Amygdala (tissue), 56 donors: ENCODE data around the gene PROB1.
"Not testable (repeated sequence)": the region's sequence is repeated elsewhere in the genome, so short reads cannot be mapped to it uniquely, and the experiment has no call there.

Experiments used
- DNase-seq, 56 donors: peaks; one replicate each; lab custom pipeline; 2025; lab: John Stamatoyannopoulos, UW

Gene PROB1

DNA sequence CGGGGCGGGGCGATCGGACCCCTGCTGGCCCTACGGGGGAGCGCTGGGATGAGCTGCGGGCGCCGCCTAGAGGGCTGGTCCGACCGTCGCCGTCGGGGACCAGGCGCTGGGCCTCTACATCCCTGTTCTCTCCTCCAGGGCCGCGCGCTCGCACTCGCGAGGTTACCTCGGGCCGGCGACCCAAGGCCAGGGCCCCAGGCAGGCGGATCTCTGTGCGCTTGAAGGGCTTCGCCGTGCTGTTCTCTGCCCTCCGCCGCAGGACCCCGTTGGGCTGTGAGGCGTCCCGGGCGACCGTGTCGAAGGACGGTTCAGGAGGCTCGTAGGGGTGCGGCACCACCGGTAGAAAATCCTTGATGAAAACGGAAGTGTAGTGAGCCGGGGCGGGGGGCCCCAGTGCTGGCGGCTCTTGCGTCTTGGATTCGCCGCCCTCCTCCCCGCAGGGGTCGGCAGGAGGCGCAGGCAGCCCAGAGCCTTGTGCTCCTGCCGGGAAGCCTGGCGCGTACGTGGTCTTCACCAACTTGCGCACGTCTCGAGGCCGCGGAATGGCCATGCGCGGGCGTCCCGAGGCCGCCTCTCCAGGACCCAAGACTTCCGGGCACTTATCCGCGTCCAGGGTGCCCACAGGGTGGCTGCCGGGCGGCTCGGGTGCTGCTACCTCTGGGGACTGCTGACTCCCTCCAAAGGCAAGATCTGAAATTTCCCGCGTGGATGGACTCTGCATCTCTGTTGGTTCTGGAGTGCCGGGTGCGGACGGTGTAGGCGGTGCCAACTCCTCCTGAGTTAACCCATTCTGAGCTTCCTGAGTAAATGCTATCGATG is 2.0 kb downstream of the PROB1 start:
- DNase-seq = peak in 2 of 56 donors; percentile 14 to 17

DNA sequence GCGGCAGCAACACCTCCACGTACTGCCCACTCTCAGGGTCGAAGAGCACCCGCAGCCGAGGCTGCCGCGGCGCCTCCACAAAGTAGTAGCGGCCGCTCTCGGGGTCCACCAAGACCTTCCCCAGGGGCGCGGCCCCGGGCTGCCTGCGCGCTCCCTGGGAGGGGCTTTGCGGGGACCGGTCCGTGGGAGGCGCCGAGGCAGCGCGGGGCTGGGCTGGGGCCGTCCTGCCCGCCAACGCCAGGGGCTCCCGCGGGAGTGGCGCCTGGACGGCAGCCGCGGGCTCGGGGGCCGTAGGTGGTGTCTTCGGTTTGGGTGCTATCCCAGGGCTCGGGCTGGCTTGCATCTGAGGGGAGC is 2.6 kb downstream of the PROB1 start:
- DNase-seq = no peak

DNA sequence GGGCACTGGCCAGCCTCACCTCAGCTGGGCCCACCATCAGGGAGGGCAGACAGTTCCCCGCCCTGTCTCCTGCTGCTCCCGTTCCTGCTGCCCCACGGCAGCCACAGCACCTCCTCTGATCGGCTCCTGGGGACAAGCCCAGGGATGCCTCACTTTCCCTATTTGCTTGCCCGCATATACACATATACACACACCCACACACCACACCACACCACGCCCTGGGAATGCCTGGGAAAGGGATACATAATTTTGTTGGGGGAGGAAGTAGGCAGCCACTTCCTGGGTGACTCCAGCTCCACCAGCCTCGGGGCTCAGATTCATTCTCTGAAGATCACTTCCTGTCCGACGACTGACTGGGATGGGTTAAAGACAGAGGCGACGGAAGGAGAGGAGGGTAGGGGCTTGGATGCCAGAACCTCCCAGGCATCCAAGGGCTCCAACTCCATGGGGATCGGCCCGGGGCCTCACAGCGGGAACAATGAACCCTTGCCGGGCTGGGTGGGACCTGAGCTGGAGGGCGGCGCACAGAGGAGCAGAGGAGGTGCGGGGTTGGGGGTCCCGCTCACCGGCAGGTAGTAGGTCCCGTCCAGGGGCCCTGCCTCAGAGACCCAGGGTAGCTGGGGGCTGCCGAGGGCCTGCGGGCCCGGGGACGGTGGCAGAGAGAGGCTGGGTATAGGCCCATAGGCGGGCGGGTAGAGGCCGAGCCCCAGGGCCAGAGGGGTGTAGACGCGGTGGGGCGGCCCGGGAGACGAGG is 3.2 kb downstream of the PROB1 start:
- no peak for DNase-seq

DNA sequence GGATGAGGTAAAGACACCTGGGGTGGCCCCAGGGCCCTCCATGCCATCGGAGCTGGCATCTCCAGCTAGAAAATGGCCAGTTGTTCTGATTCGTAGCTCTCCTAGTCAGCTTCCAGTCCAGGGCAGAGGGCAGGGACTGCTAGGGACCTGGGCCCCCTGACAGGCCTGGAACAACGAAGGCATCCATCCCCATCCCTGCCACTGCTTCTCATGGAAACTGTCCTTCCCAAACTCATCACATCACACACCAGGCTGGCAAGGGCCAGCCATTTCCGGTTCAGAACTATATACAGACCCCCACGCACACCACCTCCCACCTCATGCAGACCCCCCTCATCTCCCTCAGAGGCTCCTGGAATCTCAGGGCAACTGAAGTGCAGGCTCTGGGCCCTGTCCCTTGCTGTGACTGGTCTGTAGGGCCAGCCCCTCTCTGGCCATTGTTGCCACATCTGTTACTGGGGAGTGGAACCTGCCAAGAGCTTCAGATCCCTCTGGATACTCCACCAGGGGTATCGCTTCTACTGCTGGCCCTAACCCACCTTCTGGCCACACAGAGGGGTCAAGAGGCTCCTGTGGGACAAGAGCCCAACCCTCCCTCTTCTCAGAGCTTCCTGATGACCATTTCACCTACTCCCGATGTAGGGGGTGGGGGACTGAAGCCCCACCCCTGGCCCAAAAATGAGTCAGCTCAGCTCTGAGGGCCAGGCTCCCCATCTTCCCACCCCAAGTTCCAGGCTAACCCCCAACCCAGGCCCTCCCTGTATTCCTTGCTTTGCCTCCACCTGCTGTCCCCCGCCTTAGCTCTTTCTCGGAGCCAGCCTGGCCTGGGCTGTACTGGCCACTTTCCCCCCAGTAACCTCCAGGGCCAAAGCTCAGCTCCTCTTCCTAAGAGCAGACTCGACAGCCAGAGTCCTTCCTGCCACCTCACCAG is 4.0 kb downstream of the PROB1 start:
- no peak for DNase-seq

DNA sequence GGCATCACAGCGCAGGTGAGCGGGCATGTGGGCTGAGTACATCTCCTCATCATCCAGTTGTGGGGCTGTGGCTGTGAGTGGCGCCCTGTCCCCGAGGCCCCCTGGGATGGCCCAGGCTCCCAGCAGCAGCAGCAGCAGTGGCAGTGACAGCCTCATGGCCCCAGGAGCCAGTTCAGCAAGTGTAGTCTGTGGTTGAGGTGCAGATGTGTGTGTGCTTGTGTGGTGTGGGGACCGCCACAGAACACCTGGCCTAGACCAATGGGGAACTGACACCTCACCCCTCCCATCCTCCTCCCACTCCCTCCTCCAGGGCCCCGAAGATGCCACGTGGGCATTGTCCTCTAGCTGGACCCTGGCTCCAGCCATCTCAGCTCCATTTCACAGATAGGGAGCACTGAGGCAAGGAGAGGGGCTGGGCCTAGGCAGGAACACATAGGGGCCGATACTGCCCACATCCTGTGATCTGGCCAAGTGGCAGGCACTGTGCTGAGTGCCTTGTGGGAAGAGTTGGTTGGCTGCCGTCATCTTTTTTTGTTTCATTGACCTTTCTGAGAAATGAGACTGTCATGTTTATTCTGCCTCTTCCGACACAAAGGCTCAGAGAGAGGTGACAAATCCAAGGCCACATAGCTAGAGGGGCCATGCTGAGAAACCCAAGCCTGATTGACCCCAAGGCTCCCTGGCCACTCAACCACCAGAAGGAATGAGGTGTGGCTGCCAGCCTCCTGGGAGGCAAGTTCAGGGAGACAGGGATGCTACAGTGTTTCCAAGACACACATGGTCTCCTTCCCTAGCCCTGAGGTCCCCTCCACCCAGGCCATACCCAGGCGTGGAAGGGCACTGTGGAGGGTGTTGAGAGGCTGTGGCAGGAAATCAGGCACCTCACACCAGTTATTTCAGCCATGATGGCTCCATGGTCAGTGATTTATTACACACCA is 4.9 kb downstream of the PROB1 start, which contains the start of gene MZB1:
Gene MZB1, minus strand, starts transcription at position 213 of the 938 bp plus-strand sequence. Its CDS starts 57 bp downstream, at position 156.
- DNase-seq = no peak

DNA sequence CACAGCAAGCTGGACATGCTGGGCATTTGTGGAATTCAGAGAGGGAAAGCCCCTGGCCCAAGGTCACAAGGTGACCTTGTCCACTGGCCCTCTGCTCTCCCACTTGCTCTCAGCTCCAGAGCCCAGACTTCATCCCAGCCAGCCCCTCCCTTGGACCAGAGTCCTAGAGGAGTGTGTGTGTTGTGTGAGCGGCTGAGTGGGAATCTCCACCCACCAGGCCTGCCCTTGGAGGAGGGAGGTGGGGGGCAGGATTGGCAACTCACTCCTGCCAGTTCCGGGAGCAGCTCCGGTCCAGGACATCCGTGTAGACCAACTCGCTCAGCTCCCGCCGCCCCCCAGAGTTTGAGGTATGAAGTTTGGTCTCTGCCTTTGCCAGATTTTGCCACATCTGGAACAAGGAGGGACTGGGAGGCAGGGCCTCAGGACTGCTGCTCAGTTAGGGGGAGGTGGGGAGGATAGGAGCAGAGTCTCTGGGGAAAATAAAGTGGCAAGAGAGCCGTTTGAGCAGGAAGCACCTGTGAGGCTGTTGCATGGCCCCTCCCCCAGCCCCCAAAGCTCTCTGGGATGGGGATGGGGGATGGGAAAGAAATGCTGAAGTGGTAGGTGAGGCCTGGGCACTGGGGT is 6.6 kb downstream of the PROB1 start:
- DNase-seq = no peak

DNA sequence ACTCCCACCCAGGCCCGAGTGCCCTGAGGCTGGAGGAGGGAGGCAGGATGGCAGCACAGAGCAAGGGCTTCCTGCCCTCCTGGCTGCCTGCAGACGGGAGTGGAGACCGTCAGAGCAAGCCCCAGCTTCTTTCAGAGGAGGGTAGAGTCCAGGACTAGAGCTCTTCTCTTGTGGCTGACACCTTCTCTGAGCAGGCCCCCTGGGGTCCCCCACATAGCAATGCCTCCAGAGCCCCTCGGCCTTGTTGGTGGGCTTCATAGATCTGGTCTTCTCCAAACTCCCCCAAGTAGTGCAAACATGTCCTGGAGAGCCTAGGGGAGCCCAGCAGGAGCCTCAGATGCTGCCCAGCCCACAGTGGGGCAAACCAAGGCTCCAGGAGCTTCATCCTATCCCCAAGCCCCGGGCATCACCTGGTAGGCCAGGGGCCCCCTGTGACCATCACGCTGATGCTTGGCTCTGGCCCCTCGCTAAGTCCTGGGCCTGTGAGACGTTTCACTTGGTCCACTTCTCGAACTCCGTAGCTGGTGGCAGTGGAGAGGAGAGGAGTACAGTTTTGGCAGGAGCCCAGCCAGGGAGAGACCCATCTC is 7.2 kb downstream of the PROB1 start:
- DNase-seq = no peak

DNA sequence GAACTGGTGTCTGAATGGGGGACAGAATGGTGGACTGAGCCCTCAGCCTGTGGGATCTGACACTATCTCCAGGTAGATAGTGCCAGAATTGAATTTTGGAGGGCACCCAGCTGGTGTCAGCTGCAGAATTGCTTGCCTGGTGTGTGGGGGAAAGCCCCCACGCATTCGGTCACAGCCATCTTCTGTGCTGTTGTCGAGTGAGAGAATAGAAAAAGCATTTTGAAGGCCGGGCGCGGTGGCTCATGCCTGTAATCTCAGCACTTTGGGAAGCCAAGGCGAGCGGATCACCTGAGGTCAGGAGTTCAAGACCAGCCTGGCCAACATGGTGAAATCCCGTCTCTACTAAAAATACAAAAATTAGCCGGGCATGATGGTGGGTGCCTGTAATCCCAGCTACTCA is 7.9 kb downstream of the PROB1 start:
- DNase-seq = not testable (repeated sequence)

DNA sequence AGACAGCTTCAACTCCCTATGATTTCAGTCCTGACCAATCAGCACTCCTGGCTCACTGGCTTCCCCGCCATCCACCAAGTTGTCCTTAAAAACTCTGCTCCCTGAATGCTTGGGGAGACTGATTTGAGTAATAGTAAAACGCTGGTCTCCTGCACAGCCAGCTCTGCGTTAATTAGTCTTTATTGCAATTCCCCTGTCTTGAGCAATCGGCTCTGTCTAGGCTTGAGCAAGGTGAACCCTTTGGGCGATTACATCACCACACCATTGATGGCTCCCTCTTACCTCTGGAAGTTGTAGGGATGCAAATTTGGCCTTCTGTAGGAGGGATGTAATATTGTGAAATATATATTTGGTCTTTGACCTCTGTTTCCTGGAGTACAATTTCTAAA is 8.9 kb downstream of the PROB1 start:
- DNase-seq = no peak

DNA sequence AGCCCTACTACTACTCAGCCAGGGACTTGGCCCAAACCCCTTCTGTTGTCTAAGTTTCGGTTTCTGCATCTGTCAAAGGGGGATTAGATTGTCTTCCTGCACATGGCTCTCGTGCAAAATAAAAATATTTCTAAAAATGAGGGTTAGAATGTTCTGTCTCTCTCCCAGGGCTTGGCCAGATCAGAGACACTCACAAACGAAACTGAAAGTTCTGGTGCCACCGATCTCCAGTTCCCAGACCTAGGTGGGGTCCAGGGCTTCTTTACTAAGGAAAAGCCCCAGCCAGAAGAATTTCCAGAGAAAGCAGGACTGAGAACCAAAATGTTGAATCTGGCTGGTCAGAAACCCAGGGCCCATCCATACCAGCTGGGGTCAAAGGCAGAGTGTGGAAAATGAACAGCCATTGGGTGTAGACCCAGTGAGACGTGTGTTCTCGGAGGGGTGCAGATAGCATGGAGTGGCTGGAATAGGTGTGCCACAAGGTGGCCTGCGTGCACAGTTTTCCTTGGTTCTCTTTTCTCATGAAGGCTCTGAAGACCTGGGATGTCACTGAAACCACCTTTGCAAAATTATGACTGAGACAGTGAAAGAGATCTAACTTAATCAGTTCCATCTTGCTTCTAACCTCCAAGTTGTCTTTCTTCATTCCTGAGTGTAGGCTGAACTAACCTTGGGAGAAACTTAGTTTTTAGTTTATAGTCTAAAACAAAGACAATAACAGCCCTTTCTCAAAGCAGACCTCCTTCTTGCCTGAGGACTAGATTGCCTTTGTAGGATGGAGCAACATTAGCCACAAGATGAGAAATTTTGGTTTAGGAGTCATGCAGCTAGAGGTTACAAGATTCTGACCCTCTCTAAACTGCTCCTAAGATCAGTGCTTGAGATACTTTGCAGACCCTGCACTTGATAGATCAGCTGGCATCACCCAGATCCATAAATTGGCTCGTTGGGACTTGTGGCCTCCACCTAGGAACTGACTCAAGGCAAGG is 9.5 kb downstream of the PROB1 start:
- DNase-seq = no peak

DNA sequence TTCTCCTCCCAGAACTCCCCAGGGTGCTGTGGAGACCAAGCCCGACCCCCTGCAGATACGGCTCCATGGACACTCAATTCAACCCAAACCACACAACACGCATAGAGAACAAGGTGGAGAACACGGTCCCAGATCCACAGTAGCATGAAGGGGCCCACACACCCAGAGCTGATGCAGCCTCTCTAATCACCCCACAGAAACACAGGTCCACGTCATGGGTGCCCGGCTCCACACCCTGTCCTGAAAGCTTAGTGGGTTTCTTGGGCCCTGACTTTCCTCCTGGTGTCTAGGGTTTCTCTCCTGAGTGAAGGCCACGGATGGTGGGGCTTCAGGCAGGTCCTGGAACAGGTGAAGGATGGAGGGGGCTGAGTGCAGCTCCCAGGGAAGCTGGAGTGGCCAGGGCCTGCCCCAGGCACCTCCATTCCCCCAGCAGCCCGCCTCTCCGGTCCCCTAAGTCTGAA is 10.3 kb downstream of the PROB1 start:
- DNase-seq = no peak

DNA sequence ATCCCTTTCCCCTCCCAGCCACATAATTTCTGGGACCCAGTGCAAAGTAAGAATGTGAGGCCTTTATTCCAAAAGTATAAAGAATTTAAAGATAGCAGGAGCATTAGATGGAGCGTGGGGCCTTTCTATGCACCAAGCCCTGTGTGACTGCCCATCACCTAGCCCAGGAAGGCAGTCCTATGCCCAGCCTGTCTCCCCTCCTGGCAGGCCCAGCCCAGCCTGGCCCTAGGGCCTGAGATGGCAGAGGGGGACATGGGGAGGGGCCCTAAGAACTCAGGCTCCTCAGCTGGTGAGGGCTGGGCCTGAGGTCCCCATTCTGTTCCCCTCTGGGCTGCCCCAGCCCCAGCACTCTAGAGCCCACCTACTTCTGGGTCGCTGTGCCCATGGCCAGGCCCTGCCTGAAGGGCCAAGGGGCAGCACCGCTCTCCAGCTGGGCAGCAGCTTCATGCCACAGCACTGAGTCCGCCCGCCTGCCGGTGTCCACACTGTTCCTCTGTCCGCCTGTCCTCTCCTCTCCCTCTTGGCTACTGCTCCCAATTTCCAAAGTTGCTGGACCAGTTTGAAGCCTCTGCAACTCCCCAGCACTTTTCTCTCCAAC is 10.8 kb downstream of the PROB1 start:
- DNase-seq = no peak

DNA sequence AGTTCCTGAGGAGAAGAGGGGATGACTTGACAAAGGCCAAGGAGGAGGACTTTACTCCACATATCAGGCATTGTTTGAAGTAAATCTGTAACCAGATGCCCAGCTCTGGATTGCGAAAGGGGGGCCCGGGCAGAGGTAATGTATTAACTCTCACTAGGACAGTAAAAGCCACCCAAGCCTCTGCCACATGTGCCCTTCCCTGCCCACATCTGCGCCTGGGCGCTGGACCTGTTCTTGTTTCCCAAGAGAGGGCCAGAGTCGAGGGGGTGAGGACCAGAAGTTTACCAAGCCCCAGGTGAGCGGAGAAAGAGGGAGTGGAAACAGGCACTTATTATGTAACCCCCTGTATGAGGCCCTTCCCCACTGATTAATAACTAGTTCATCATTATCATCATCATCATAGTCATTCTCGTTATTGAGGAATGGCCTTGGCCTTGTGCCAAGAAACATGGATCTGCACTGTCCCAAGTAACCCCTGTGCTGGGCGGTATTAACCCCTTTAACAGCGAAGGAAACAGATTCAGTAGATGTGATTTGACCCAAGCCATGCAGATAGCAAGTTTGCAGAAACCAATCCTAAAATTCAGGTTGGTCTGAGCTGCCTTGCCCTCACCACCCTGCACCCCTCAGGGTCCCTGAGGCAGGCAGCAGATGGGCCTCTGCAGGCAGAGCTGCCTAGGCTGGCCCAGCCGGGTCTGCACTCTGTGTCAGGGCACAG is 11.5 kb downstream of the PROB1 start, which contains the start of gene SLC23A1:
Gene SLC23A1, minus strand, starts transcription at position 23 of the 718 bp plus-strand sequence. CDS start 44 bp downstream, outside the sequence.
- no peak for DNase-seq

DNA sequence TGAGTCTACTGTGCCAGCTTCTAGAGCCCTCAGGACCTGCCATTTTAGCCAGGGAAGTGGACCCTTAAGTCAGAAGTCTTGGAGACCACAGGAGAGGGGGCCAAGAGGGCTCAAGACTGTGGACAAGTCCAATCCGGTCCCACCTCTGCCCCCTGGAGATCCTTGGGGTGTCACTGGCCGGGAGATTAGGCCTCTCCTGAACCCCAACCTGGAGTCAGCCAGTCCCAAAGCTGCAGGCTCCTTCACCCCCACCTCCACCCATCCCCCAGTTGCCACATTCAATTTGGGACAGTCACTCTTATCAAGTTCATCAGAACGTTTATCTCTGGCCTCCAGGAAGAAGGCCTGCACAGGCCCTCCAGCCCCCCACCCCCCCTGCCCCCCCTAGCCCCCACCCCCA is 12.1 kb downstream of the PROB1 start:
- DNase-seq = no peak

DNA sequence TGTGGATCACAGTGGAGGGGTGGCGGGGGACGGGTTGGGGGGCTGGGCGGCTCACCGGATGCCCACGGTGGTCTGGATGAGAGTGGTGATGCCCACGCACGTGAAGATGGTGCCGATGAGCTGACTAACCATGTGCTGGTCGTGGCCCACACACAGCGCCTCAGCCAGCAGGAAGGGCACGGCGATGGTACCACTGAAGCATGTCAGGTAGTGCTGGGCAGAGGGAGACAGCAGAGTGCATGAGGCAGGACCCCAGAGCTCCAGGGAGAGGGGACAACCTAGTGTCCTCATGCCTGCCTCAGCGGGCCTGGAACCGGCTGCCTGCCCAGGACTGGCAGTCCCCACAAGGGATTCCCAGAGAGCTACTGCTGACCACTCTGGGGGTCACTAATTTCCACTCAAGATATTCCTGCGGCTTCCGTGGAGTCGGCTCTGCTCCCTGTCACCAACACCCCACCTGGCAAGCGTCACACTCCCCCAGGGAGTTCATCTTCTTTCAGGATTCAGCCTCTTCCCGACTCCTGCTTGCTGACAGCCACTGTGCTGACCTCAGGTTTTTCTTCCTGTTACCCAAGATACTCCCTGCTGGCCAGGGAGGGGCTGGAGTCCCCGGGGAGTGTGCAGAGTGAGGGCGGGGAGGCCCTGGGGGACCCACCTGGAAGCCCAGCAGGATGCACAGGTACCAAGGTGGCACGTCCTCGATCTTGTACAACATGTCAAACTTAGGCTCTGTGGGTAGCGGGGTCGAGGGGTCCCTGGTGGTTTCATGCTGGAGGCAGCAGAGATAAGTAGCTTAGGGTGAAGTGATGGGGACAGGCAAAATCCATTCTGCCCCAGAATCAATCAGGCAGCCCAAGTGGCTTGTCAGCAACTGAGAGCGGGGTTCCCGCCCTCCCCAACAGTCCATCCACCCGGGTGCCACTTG is 12.8 kb downstream of the PROB1 start:
- DNase-seq = no peak
